HepG2 (cell line): ENCODE data around the gene NRSN2. TPM values are rescaled to one million over a fixed set of nuclear protein-coding genes. Genes with fewer than 3 reads are reported as not detected.
A peak's percentile ranks its signal among the peaks of the same experiment; 100 is the strongest.

ENCODE experiments used
- FOSL2 ChIP-seq: sonication (generic); formaldehyde crosslinking; IDR thresholded peaks from 2 replicates; pipeline ENCODE4 v1.4.0; 2020; ENCODE audit warnings: missing genetic modification reagents
- FOXA3 ChIP-seq: IDR thresholded peaks from 2 replicates; pipeline ENCODE4 v1.6.1; 2016; ENCODE audit warnings: missing genetic modification reagents, missing compliant biosample characterization
- HES4 ChIP-seq: sonication (generic); formaldehyde crosslinking; IDR thresholded peaks from 2 replicates; pipeline ENCODE4 v1.9.0; 2021; ENCODE audit warnings: mild to moderate bottlenecking, missing genetic modification reagents, borderline replicate concordance
- MAFG ChIP-seq: sonication (generic); formaldehyde crosslinking; IDR thresholded peaks from 2 replicates; pipeline ENCODE4 v1.5.1; 2020; ENCODE audit warnings: mild to moderate bottlenecking, missing genetic modification reagents
- NCOA2 ChIP-seq: sonication (generic); formaldehyde crosslinking; IDR thresholded peaks from 2 replicates; pipeline ENCODE4 v1.8.0; 2022; ENCODE audit warnings: inconsistent platforms
- NFYB ChIP-seq: sonication (generic); formaldehyde crosslinking; IDR thresholded peaks from 2 replicates; pipeline ENCODE4 v1.4.0; 2020; ENCODE audit warnings: missing genetic modification reagents
- NR2C2 ChIP-seq: sonication (generic); formaldehyde crosslinking; IDR thresholded peaks from 2 replicates; pipeline ENCODE4 v1.4.0; 2020; ENCODE audit warnings: missing genetic modification reagents, mild to moderate bottlenecking, moderate library complexity, borderline replicate concordance
- RFXANK ChIP-seq: IDR thresholded peaks from 2 replicates; pipeline ENCODE4 v1.6.1; 2016
- SALL1 ChIP-seq: sonication (generic); formaldehyde crosslinking; IDR thresholded peaks from 2 replicates; pipeline ENCODE4 v1.8.0; 2022; ENCODE audit warnings: mild to moderate bottlenecking, missing genetic modification reagents
- SMARCE1 ChIP-seq: fragments of 450-650 bp; IDR thresholded peaks from 2 replicates; pipeline ENCODE4 v1.6.1; 2017; ENCODE audit warnings: borderline replicate concordance
- STAT5B ChIP-seq: sonication (generic); formaldehyde crosslinking; IDR thresholded peaks from 2 replicates; pipeline ENCODE4 v1.4.0; 2020; ENCODE audit warnings: missing genetic modification reagents
- TMF1 ChIP-seq: sonication (generic); formaldehyde crosslinking; IDR thresholded peaks from 2 replicates; pipeline ENCODE4 v1.8.1; 2022; ENCODE audit warnings: low read depth, missing genetic modification reagents
- WIZ ChIP-seq: sonication (generic); formaldehyde crosslinking; IDR thresholded peaks from 2 replicates; pipeline ENCODE4 v1.5.1; 2020; ENCODE audit warnings: mild to moderate bottlenecking, missing genetic modification reagents
- ZBTB43 ChIP-seq: sonication (generic); formaldehyde crosslinking; conservative IDR thresholded peaks from 2 replicates; pipeline ENCODE4 v1.4.0; 2020; ENCODE audit warnings: missing genetic modification reagents
- ZNF10 ChIP-seq: sonication (generic); formaldehyde crosslinking; IDR thresholded peaks from 2 replicates; pipeline ENCODE4 v1.4.0; 2020; ENCODE audit warnings: mild to moderate bottlenecking, low read depth, missing genetic modification reagents, borderline replicate concordance
- ZNF550 ChIP-seq: sonication (generic); formaldehyde crosslinking; IDR thresholded peaks from 2 replicates; pipeline ENCODE4 v1.4.0; 2020; ENCODE audit warnings: mild to moderate bottlenecking, missing genetic modification reagents, borderline replicate concordance
- ZNF605 ChIP-seq: sonication (generic); formaldehyde crosslinking; IDR thresholded peaks from 2 replicates; pipeline ENCODE4 v1.8.0; 2022; ENCODE audit warnings: mild to moderate bottlenecking, missing genetic modification reagents
- ZNF615 ChIP-seq: sonication (generic); formaldehyde crosslinking; IDR thresholded peaks from 2 replicates; pipeline ENCODE4 v1.5.0; 2020; ENCODE audit warnings: mild to moderate bottlenecking, missing genetic modification reagents, borderline replicate concordance
- ZNF775 ChIP-seq: sonication (generic); formaldehyde crosslinking; IDR thresholded peaks from 2 replicates; pipeline ENCODE4 v1.4.0; 2020; ENCODE audit warnings: missing genetic modification reagents, mild to moderate bottlenecking, moderate library complexity, borderline replicate concordance
- ZNF781 ChIP-seq: sonication (generic); formaldehyde crosslinking; IDR thresholded peaks from 2 replicates; pipeline ENCODE4 v1.5.1; 2020; ENCODE audit warnings: borderline replicate concordance, mild to moderate bottlenecking, missing genetic modification reagents; ENCODE audit errors: not compliant biosample characterization
- polyA plus RNA-seq, 8 experiments: library from polyadenylated mRNA; depleted of rRNA in 3 of 8; stranded (reverse) in 7 of 8; unstranded in 1 of 8; fragments of >200 nt; fragmentation: Illumina TruSeq in 4 of 8; extraction: Trizol in 4 of 8; gene quantifications; 2 replicates each; pipeline versions ENCODE4 v1.2.1 to v1.2.3, GENCODE V29; 2011 to 2016; ENCODE audit warnings: low read depth in 4 of 8, missing spikeins in 1 of 8, mixed read lengths in 1 of 8; ENCODE audit not compliant: insufficient read depth in 1 of 8
- total RNA-seq, 5 experiments: library from RNA; depleted of rRNA; stranded (reverse); fragments of >200 nt; fragmentation: Illumina TruSeq; extraction: Trizol; gene quantifications; 2 replicates each; pipeline ENCODE4 v1.2.3, GENCODE V29; 2016; ENCODE audit warnings: low read depth in 1 of 5
- TF ChIP-seq, protein P1 (sequence below): sonication (generic); formaldehyde crosslinking; IDR thresholded peaks from 2 replicates; pipeline ENCODE4 v1.5.1; 2020; ENCODE audit warnings: mild to moderate bottlenecking, moderate library complexity, missing genetic modification reagents

The NRSN2 gene
- total and polyA plus RNA-seq, 2 of the 13 experiments (the other 11 are each of a cell fraction or from before 2014, with no cell fraction given), result 32.3 to 49.4 TPM

GRCh38 chr20:325045-325888 lies 21.6 kb upstream of the NRSN2 start, which contains the start of gene SOX12 (continued):
- TF ChIP-seq NCOA2 (CRISPR knock-in tag) (no peak; the same call in 1 of the 2 replicates), ZNF10 (CRISPR knock-in tag) (no peak), FOSL2 (CRISPR knock-in tag) (0 out of 2 replicates have a peak, but pooled peaks have one; percentile 7), SALL1 (CRISPR knock-in tag) (no peak; the same call in 1 of the 2 replicates), ZBTB43 (no peak; the same call in 1 of the 2 replicates), FOXA3 (peak; percentile 94), ZNF605 (0 out of 2 replicates have a peak, but pooled peaks have one; percentile 26), ZNF781 (CRISPR knock-in tag) (no peak), ZNF775 (no peak), ZNF615 (no peak), SMARCE1 (no peak), NFYB (CRISPR knock-in tag) (peak; percentile 82), MAFG (no peak), WIZ (CRISPR knock-in tag) (peak; percentile 13; the same call in 1 of the 2 replicates), NR2C2 (CRISPR knock-in tag) (0 out of 2 replicates have a peak, but pooled peaks have one; percentile 43), ZNF550 (0 out of 2 replicates have a peak, but pooled peaks have one; percentile 21), RFXANK (CRISPR knock-in tag) (peak; percentile 99), HES4 (peak; percentile 91), STAT5B (CRISPR knock-in tag) (0 out of 2 replicates have a peak, but pooled peaks have one; percentile 27), TMF1 (CRISPR knock-in tag) (peak; percentile 71; the same call in 1 of the 2 replicates)
- TF ChIP-seq, protein P1, sequence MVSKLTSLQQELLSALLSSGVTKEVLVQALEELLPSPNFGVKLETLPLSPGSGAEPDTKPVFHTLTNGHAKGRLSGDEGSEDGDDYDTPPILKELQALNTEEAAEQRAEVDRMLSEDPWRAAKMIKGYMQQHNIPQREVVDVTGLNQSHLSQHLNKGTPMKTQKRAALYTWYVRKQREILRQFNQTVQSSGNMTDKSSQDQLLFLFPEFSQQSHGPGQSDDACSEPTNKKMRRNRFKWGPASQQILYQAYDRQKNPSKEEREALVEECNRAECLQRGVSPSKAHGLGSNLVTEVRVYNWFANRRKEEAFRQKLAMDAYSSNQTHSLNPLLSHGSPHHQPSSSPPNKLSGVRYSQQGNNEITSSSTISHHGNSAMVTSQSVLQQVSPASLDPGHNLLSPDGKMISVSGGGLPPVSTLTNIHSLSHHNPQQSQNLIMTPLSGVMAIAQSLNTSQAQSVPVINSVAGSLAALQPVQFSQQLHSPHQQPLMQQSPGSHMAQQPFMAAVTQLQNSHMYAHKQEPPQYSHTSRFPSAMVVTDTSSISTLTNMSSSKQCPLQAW (CRISPR knock-in tag), result peak; percentile 71; the same call in 1 of the 2 replicates
